OCI-LY3 (cell line): ENCODE results near the gene CPSF7.
A peak's percentile ranks its signal among the peaks of the same experiment; 100 is the strongest.

Experiments
- H2AFZ ChIP-seq: fragments of 200-600, 300-600 bp; shearing (Covaris generic); 2 replicates; pipeline ENCODE4 v1.6.0; 2014; ENCODE audit warnings: antibody characterized with exemption, low read depth, low read length
- H3K27ac ChIP-seq: fragments of 200-600, 300-600 bp; sonication (generic); 2 replicates; pipeline ENCODE4 v1.5.1; 2014; ENCODE audit warnings: mild to moderate bottlenecking, low read length, moderate library complexity, mixed read lengths
- H3K27me3 ChIP-seq: fragments of 200-600, 300-600 bp; sonication (generic); 2 replicates; pipeline ENCODE4 v1.6.1; 2014; ENCODE audit warnings: low read depth, low read length, mixed read lengths
- H3K36me3 ChIP-seq: fragments of 200-600, 300-600 bp; sonication (generic); replicated peaks from 2 replicates; pipeline ENCODE3; 2014; ENCODE audit warnings: low read depth, low read length, mixed read lengths
- H3K4me1 ChIP-seq: fragments of 300-600, 200-600 bp; sonication (generic); 2 replicates; pipeline ENCODE4 v1.6.1; 2014; ENCODE audit warnings: low read length, mixed read lengths
- H3K4me2 ChIP-seq: fragments of 200-600, 300-600 bp; sonication (generic); 2 replicates; pipeline ENCODE4 v1.6.1; 2014; ENCODE audit warnings: low read length, mixed read lengths
- H3K4me3 ChIP-seq: fragments of 300-600, 200-600 bp; sonication (generic); 2 replicates; pipeline ENCODE4 v1.5.1; 2014; ENCODE audit warnings: antibody characterized with exemption, mild to moderate bottlenecking, low read length, moderate library complexity
- H3K79me2 ChIP-seq: fragments of 300-600, 200-600 bp; shearing (Covaris generic); 2 replicates; pipeline ENCODE4 v1.6.1; 2014; ENCODE audit warnings: mild to moderate bottlenecking, low read length, mixed read lengths
- H3K9ac ChIP-seq: fragments of 300-600, 200-600 bp; shearing (Covaris generic); 2 replicates; pipeline ENCODE4 v1.6.0; 2014; ENCODE audit warnings: mild to moderate bottlenecking, low read length, moderate library complexity
- H3K9me3 ChIP-seq: fragments of 200-600, 300-600 bp; shearing (Covaris generic); 2 replicates; pipeline ENCODE4 v1.6.1; 2014; ENCODE audit warnings: low read length, mixed read lengths; ENCODE audit not compliant: insufficient read depth
- H4K20me1 ChIP-seq: fragments of 200-600, 300-600 bp; sonication (generic); 2 replicates; pipeline ENCODE4 v1.6.1; 2016; ENCODE audit warnings: low read length, mixed read lengths; ENCODE audit not compliant: insufficient read depth
- CTCF ChIP-seq: fragments of 200-600, 300-600 bp; sonication (generic); IDR thresholded peaks from 2 replicates; pipeline ENCODE4 v1.5.1; 2014; ENCODE audit warnings: antibody characterized with exemption, low read length, low read depth
- EZH2phosphoT487 ChIP-seq: fragments of 200-600 bp; shearing (Covaris generic); IDR thresholded peaks from 2 replicates; pipeline ENCODE4 v1.6.1; 2018; ENCODE audit warnings: antibody characterized with exemption, mixed run types, low read depth

The CPSF7 gene

DNA sequence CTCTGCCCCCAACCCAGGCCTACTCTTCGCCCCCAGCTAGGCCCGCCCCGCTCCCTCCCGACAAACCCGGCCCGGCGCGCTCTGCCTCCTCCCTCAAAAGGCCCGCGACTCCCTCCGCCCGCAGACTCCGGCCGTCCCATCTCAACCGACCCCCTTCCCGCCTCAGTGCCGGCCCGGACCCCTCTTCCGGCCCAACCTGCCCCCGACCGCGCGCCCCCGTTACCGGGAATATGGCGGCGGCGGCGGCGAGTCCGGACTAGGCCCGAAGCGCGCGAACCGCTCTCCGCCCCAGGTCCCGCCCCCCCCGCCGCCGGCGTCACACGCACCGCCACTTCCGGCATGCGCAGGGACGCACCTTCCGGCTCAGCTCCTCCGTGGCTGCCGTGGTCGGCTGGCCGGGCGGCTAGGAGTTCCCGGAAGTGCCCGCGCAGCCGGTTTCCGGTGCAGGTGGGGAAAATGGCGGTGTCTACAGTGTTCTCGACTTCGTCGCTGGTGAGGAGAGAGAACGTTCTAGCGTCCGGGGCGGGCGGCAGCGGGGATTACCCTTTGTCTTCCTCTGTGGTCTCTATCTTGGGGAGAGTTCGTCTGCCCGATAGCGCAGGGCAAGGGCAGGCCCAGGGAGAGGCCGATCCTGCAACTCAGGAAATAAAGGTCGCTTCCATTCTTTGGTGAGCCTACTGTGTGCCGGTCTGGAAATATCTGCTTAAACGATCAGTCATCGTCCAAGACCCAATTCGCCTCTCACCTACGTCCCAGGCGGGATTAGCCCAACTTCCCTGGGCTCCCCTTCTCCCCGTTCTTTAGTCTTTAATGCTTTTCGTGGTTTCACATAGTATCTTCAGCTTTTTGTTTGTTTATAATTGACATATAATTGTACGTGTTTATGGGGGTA is at the start of gene CPSF7, which contains the start of gene SDHAF2:
CPSF7 (minus strand) TSS at position 285 of the 892 bp plus-strand sequence. CDS start 740 bp downstream, outside the sequence.
SDHAF2 (plus strand) TSS at position 434 of the 892 bp plus-strand sequence; CDS start at position 457, 23 bp downstream.
- H3K27ac ChIP-seq: peak within 1 kb of the TSS; percentile 84
- H3K79me2 ChIP-seq: peaks cover 94% of the 10 kb centered on the region
- H3K36me3 ChIP-seq: peaks cover 43% of the 10 kb centered on the region
- peak within 1 kb of the TSS; percentile 90 for H3K4me2 ChIP-seq
- peaks cover 16% of the 10 kb centered on the region for H3K4me1 ChIP-seq
- H4K20me1 ChIP-seq: 0 out of 2 replicates have a peak, but pooled peaks cover 6% of the 10 kb centered on the region
- peak within 1 kb of the TSS; percentile 56; the same call in 1 of the 2 replicates for H2AFZ ChIP-seq
- TF ChIP-seq CTCF (no peak), EZH2phosphoT487 (no peak)
- H3K4me3 ChIP-seq: peak within 1 kb of the TSS; percentile 92
- peak within 1 kb of the TSS; percentile 89 for H3K9ac ChIP-seq
- no peaks in the 10 kb centered on the region for H3K27me3 ChIP-seq
- H3K9me3 ChIP-seq: no peaks in the 10 kb centered on the region

DNA sequence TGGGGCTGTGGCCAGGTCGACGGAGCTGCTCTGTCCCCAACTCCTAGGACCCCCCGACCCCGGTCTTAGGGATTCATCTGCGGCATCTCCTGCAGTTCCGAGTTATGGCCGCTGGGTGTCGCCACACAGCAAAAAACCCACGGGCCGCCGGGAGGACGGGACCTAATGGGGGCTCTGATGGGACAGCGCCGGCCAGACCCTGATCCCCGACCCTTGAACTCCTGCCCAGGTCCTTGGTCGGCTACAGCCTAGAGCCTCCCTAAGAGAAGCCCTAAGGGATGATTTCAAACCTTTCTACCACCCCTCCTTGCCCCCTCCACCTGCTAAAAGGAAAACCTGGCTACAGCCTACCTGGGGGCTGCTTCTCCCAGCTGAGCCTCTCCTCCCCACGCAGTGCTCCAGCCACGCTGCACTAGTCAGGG is 48.0 kb upstream of the CPSF7 start:
- H3K27ac ChIP-seq: no peak overlapping the region
- no peak overlapping the region for H3K9ac ChIP-seq
- H3K36me3 ChIP-seq: peaks cover 2% of the 10 kb centered on the region
- H3K4me1 ChIP-seq: peaks cover 10% of the 10 kb centered on the region
- no peaks in the 10 kb centered on the region for H3K79me2 ChIP-seq
- H3K27me3 ChIP-seq: no peaks in the 10 kb centered on the region
- TF ChIP-seq EZH2phosphoT487: no peak
- peak; percentile 97 for TF ChIP-seq CTCF
- no peak overlapping the region for H2AFZ ChIP-seq
- H3K9me3 ChIP-seq: no peaks in the 10 kb centered on the region
- H3K4me3 ChIP-seq: peak overlapping the region; percentile 22; the same call in 1 of the 2 replicates
- peak overlapping the region; percentile 59 for H3K4me2 ChIP-seq
- H4K20me1 ChIP-seq: no peaks in the 10 kb centered on the region

DNA sequence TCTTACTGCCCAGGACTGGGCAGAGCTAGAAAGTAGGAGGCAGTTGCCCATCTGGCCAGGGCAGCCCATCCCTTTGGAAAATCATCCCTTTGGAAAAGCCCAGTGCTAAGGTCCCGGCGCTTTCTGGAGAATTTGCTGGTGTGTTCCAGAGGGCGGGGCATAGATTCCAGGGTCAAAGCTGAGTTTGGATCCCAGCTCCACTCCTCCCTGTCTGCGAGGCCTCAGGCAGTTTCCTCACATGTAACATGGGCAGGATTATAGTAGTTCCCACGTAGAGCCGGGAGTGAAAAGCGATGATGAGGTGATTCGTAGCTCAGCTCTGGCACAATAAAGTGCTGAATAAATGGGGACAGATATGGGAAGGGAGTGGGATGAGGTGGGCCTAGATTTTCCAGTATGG is 47.4 kb upstream of the CPSF7 start:
- no peaks in the 10 kb centered on the region for H4K20me1 ChIP-seq
- no peak overlapping the region for H3K27ac ChIP-seq
- no peak overlapping the region for H2AFZ ChIP-seq
- H3K4me1 ChIP-seq: peaks cover 10% of the 10 kb centered on the region
- H3K79me2 ChIP-seq: no peaks in the 10 kb centered on the region
- no peak overlapping the region for H3K9ac ChIP-seq
- TF ChIP-seq EZH2phosphoT487 (no peak), CTCF (no peak)
- no peaks in the 10 kb centered on the region for H3K9me3 ChIP-seq
- no peak overlapping the region for H3K4me2 ChIP-seq
- no peaks in the 10 kb centered on the region for H3K27me3 ChIP-seq
- H3K36me3 ChIP-seq: peaks cover 2% of the 10 kb centered on the region
- H3K4me3 ChIP-seq: no peak overlapping the region

DNA sequence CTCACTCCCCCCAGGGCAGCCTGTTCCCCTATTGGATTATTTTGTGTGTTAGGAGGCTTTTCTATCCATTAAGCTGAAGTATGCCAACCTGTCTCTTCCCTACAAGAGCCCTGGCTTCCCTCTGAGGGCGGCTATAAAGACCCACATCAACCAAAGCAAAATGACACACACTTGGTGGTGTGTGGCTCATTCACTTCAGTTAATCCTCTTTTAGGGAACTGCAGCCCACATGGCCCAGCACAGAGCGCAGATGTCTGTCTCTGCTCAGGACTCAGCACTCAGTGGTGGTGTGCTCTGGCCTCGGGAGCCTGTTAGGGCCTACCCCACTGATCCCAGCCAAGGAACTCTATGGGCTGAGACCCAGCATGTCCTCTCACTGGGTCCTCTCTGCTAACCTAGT is 46.6 kb upstream of the CPSF7 start:
- Histone ChIP-seq H3K79me2 (no peaks in the 10 kb centered on the region), H4K20me1 (no peaks in the 10 kb centered on the region), H3K4me2 (no peak overlapping the region), H3K4me3 (no peak overlapping the region), H3K9me3 (no peaks in the 10 kb centered on the region), H3K27me3 (no peaks in the 10 kb centered on the region), H3K27ac (no peak overlapping the region), H3K4me1 (peaks cover 10% of the 10 kb centered on the region), H3K9ac (no peak overlapping the region), H2AFZ (no peak overlapping the region), H3K36me3 (peaks cover 2% of the 10 kb centered on the region)
- no peak for TF ChIP-seq CTCF
- no peak for TF ChIP-seq EZH2phosphoT487
